Loucy (cell line): Measurements from ENCODE around the gene DOLPP1.

Source experiments
- CTCF ChIP-seq: fragments of 200-600 bp; sonication (generic); conservative IDR thresholded peaks from 2 replicates; pipeline ENCODE4 v1.5.1; 2014; ENCODE audit warnings: mild to moderate bottlenecking, antibody characterized with exemption, low read length
- EZH2phosphoT487 ChIP-seq: fragments of 200-600 bp; IDR thresholded peaks from 2 replicates; pipeline ENCODE4 v1.6.1; 2018; ENCODE audit warnings: antibody characterized with exemption, mild to moderate bottlenecking, moderate library complexity, borderline replicate concordance

DNA sequence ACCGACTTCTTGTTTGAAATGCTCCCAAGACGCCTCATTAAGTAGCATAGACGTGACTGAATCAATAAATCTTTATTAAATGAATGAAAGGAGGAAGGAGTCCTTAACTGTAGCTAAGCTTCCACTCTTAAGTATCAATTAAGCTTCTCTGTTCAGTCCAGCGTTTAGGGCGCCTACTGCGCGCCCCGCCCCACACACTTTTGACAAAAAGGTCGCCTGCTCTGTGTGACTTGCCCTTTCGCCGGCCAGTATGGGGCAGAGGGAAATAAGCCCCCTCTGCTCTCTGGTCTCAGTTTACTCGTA lies 662 bp upstream of the DOLPP1 start:
- no peak for TF ChIP-seq CTCF
- TF ChIP-seq EZH2phosphoT487, result no peak
